AG10803 (cell line): ENCODE results near the gene CBR1.

ENCODE experiments used
- DNase-seq: peaks from one replicate; pipeline ENCODE4 v3.0.0; 2010; ENCODE audit warnings: low read depth
- H3K4me3 ChIP-seq: 2 replicates; pipeline ENCODE4 v1.5.1; 2011; ENCODE audit warnings: mild to moderate bottlenecking, low read length, control low read depth
- TF ChIP-seq, protein P1 (sequence below): conservative IDR thresholded peaks from 2 replicates; pipeline ENCODE4 v1.5.1; 2011; ENCODE audit warnings: mild to moderate bottlenecking, low read length, control low read depth, inconsistent platforms

The CBR1 gene

DNA sequence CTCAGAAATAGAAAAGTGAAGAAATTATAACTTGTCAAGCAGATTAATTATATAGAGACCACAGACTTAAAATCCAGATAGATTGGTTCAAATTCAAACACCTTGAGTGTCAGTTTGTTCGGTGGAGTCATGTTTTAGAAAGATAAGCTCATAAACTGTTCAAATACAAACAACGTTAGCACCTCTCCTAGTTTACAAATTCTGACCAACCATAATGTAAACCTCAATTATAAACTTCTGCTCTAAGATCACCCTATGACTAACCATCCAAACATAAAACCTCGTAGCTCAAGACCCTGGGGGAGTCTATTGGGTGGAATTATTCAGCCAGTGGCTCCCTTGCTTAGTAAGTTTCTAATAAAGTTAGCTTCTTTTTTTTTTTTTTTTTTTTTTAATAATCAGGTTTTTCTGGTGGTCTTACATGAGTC lies 12.4 kb downstream of the CBR1 start:
- TF ChIP-seq, protein P1, sequence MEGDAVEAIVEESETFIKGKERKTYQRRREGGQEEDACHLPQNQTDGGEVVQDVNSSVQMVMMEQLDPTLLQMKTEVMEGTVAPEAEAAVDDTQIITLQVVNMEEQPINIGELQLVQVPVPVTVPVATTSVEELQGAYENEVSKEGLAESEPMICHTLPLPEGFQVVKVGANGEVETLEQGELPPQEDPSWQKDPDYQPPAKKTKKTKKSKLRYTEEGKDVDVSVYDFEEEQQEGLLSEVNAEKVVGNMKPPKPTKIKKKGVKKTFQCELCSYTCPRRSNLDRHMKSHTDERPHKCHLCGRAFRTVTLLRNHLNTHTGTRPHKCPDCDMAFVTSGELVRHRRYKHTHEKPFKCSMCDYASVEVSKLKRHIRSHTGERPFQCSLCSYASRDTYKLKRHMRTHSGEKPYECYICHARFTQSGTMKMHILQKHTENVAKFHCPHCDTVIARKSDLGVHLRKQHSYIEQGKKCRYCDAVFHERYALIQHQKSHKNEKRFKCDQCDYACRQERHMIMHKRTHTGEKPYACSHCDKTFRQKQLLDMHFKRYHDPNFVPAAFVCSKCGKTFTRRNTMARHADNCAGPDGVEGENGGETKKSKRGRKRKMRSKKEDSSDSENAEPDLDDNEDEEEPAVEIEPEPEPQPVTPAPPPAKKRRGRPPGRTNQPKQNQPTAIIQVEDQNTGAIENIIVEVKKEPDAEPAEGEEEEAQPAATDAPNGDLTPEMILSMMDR, result no peak
- no peak for DNase-seq
- no peak overlapping the region for H3K4me3 ChIP-seq

DNA sequence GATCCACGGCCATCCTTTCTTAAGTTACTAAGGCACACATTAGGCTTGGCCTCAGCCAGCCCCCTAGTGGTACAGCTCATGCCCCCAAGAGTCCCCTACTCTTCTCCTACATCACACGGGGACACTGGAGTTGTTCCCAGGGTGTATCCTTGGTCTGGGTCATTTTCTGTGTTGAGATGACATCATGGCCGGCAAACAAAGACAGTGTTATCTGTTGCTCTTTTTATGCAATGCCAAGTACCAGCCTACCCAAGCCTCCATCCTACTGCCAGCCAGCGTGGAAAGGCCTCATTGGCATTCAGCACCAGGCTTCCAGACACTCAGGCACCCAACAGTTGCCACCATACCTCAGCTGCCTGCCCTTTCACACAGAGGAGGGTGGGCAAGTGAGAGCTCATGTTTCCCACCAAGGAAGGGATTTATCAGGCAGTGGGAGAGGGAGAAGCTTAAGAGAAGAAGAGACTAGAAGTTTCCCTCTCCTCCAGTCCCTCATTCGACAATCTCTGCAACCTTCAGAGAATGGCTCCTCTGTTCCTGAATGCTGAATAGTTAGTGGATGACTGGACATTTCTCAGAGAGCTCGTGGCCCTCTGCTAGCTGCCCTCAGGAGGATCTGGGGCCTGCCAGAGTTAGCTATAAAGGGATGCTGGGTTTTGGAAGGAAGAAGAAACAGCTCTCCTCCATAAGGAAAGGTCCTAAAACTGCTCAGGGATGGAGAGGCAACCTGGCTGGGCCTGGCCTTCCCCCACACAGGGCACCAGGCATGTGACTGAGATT lies 17.7 kb downstream of the CBR1 start:
- no peak overlapping the region for H3K4me3 ChIP-seq
- TF ChIP-seq, protein P1, result no peak
- no peak for DNase-seq

DNA sequence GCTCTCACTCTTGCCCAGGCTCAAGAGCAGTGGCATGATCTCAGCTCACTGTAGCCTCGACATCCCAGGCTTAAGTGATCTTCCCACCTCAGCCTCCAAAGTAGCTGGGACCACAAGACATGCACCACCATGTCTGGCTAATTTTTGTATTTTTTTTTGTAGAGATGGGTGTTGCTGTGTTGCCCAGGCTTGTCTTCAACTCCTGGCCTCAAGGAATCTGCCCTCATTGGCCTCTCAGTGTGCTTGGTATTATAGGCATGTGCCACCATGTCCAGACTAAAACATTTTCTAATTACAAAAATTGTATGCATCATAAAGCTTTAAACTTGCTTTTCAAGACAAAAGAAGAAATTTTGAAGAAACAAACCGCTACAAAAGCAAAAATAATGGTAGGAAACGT lies 20.1 kb downstream of the CBR1 start:
- DNase-seq, result no peak
- TF ChIP-seq, protein P1, result no peak
- H3K4me3 ChIP-seq, result no peak overlapping the region

DNA sequence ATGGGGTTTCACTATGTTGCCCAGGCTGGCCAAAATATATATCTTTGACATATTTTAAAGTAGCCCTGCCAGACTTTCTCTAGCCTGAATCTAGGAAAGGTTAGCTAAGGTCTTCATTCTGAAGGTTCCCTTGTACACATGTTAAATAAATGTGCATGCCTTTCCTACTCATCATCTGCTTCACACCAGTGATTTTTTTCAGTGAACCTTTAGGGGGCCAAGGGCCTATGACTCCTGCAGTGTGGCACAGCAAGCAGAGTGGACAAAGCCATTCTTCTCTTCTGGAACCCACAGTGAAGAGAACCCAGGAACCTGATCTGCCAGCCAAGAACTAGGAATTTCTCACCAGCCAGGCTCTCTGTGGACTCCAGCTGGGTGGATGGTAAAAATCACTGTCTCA lies 22.9 kb downstream of the CBR1 start:
- TF ChIP-seq, protein P1, result no peak
- no peak for DNase-seq
- no peak overlapping the region for H3K4me3 ChIP-seq

DNA sequence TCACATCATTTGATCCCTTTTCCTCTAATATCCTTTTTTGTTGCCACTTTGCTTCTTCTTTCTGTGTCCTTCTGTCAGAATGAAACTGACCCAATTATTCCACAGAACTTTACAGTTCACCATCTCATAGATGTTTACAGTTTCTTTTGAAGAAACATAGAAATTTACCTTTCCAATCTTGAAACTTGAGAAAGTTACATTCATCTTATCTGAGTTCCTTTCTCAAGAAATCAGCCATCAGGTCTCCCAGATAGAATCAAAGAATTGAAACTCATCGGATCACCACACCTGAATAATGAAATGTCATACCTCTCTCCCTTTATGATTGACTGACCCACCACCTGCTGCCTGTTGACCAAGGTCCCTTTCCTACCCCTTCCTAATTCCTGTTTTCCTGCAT lies 23.7 kb downstream of the CBR1 start:
- no peak for DNase-seq
- H3K4me3 ChIP-seq, result no peak overlapping the region
- TF ChIP-seq, protein P1, result no peak

DNA sequence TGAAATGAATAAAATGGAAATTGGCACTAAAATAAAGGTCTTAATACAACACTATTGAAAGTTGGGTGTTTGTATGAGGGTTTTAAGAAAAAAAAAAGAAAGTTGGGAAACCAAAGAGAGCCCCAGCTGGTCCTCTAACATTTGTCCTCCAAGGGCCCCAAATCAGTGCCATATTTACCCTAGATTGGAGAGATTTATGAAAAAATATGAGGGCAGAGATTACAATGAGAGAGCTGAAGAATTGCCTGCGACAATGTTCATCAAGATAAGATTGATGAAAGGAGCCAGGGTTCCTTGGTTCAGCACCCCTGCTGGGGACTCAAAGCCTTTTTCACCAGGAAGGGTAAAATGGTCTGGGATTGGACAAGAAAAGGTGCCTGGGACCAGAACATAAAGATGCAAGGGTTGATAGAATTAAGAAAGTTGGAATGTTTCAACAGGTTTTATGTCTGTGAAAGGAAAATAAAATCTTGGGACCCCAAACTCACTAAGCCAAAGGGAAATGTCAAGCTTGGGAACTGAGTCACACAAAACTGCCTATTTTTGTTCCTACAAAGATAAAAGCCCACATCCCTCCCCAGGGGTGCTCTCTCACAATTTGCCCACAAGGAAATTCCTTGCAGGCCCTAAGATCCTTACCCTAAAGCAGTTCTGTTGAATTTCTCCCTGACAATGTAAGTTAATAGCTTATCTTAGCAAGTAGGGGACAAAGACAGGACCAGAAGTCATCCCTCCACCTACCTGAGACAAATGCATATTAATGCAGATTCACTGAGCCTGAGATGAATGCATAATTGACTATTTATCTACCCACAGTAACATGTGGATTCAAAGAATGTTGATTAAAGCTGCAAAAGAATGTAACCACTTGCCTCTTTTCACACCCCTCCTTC lies 26.8 kb downstream of the CBR1 start:
- TF ChIP-seq, protein P1, result no peak

More for the DNA sequence above, 26.8 kb downstream of the CBR1 start:
- no peak overlapping the region for H3K4me3 ChIP-seq
- no peak for DNase-seq
